NCI-H1105 (cell line): ENCODE measurements around the gene TES.
"Not testable (repeated sequence)": the region's sequence is repeated elsewhere in the genome, so short reads cannot be mapped to it uniquely, and the experiment has no call there.

Experiments
- DNase-seq: peaks from one replicate; lab custom pipeline; 2025; lab: John Stamatoyannopoulos, UW

Gene TES

DNA sequence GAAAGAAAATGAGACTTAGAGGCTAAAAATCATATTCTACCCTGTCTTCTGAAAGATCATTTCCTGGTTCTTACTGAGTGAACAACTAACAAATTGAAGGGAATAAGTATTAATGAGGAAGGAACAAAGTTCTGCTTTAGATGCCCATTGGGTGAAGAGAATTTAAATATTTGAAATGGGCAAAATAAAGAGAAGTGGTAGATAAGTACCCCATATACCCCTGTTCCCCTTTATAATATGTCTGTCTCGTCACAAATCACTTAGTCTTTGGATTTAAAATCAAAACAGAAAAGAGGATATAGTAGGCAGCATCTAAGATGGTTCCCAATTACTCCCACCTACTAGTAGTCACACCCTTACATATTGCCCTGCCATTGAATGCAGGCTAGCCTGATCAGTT lies 13.2 kb downstream of the TES start:
- DNase-seq: no peak

DNA sequence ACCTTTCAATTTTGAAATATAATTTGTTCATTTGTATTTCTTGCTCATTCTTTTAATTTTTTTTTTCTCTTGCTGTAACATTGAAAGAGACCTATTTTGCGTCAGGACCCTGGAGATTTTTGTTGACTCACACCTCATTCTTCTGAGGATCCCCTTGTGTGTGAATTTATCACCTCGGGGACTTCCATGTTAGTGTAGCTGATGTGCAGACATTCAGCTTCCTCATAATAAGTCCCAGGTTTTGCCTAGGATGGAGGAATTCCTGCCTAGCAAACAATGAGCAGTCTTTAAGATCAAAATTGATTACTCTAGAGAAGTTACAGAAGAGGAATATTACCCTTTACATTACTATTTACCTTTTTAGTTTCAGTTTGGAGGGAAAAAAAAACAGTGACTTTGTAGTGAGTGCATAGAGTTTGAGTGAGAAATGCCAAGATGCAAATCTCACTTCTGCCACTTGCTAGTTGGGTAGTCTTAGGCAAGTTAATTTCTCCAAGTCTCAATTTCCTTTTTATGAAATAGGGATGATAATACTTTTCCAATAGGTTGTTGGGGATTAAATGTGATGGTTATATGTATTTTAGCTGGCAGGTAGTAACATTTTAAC lies 14.3 kb downstream of the TES start:
- no peak for DNase-seq

DNA sequence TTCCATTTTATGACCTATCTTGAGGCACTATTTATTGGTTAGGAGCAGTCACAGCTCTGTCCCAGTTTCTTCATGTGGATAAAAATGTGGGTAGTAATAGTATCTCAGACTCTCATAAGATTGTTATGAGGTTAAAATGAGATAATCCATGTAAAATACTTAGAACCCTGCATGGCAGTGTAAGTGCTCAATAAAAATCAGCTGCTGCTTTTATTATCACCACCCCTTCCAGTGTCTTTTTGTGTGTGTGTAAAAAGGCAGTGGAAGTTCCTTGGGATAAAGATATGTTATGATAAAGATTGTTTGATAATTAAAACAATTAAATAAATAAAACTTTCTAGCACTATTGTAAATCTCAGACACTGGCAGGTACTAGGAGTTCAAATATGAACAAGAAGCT lies 15.5 kb downstream of the TES start:
- DNase-seq: no peak

DNA sequence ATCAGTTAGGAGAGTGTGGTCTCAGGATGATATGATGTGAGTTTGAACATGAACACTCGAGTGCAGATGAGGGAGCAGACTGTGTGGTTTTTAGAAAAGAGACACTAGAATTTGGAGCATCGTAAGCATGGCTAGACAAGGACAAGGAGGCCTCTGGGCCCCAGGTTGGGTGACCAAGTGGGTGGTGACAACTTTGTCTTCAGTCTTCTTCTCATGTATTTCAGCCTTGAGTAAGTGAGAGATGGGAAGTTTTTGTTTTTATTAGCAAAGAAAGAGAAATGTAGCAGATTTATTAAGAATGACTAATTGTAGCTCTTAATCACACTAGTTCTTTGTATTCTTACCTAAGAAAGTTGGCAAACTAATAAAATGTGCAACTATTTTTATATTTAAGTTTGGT lies 16.3 kb downstream of the TES start:
- DNase-seq: no peak

DNA sequence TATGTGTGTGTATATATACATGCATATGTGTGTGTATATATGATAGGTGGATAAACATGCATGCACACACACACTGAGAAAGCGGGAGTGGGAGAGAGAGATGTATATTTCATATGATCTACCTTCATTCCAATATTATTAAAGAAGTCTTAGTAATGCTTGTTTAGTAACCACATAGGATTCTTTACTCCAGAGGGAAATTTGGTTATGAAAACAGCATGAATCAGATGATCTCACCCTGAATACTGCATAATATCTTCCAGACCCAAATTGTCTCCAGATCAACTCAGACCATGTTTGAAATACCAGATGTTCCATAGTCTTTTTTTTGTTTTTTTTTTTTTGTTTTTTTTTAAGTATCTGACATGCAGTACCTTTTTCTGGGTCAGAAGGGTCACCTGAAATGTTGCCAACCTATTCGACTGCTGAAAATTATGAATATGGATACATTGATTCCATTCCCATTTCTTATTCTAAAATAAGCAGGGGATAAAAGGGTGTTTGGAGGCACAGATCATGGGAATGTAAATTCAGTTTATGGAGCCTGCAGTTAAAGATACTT lies 17.4 kb downstream of the TES start:
- no peak for DNase-seq

DNA sequence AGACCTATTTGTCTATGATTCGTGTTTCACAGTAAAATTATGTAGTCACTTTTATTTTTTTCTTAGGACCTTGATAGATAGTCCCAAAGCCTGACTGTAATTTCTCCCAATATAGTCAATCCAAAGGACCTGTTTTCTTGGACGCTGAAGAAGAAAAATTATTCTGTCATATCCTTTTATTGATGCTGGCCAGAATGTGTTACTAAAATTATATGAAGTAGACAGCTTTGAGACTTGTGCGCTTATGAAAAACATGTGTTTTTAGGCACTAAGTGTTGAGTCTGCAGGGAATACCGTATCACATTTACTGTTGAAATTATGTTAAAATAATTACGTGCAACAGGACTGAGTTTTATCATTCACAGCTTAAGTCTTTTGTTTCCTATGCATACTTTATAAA lies 17.9 kb downstream of the TES start:
- DNase-seq: no peak

DNA sequence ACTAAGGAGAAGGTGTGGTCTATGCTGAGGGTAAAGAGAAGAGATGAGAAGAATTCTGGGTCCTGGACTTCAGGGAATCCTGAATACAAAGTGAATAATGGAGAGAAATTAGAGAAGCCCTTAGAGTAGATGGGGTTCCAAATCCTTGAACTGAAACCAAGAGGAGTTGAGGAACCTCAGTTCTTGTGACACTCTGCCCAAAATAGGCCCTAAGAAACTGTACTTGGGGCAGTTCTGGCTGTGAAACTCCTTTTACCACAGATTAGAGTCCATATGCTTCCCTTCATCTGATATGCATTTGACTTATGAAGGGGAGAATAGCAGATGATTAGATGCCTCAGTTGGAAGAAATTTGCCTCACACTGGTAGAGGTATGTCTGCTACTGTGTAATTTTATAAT lies 19.0 kb downstream of the TES start:
- no peak for DNase-seq

DNA sequence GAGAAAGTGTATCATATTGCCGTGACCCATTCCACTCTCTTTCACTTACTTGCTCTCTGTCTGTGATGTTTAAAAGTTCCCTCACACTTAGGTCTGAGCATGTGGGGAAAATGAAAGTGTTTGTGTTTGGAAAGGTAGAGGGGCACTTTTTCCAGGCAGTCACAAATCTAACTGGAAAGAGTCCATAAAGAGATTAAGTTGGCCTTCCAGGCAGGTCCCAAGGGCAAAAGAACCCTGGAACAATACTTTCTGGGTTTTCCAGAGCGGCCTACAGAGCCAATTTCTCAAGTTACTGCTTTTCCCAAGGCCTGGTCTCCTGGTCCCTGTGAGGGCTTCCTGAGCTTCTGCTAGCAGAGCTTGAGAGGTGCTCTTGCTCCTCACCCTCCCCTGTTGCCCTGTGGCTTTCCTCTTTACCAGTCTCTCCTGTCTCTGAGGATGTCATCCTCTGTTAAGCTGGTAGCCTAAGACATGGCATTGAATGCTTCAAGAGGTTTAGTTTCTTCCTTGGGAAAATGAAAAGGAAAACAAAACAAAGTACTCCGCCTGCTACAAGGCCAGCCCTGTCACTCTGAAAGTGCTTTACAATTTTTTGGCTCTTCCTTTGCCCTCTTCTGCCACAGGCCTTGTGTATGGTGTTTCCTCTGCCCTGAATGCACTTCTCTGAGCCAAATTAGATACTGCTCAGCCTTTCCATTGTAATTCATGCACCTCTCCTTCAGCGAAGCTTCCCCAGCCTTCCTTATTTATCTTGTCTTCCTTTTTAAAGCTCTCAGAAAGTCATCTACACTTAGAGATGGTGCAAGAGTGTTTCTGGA lies 20.1 kb downstream of the TES start:
- DNase-seq: no peak

DNA sequence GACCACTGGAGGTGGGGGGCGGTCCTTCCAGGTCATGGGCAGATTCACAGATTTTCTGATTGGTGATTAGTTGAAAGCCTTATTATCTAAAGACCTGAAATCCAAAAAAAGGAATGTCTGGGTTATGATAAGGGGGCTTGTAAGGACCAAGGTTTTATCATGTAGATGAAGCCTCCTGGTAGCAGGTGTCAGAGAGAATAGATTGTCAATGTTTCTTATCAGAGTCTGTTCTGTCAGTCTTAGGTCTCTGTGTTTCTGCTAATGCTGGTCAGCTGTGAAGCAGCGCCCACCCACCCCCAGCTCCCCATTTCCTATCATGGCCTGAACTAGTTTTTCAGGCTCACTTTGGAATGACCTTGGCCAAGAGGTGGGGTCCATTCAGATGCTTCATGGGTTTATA lies 21.2 kb downstream of the TES start:
- DNase-seq: no peak

DNA sequence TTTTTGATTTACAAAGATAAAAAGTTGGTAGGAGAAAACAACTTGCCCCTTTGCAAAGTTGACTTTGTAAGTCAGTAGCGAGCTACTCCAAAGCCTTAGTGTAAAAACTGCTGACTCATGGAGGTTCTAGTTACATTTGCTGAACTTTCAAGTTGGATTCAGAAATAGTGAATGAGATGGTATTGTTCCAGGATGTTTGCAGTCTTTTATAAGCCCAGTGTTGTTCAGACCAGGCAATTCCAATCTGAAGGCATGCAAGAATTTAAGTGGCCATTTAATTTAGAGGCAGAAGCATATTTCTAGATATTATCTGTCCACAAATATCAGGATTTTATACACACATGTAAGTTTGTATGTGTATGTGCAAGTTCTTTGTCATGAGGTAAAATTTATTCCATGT lies 21.6 kb downstream of the TES start:
- DNase-seq: no peak

DNA sequence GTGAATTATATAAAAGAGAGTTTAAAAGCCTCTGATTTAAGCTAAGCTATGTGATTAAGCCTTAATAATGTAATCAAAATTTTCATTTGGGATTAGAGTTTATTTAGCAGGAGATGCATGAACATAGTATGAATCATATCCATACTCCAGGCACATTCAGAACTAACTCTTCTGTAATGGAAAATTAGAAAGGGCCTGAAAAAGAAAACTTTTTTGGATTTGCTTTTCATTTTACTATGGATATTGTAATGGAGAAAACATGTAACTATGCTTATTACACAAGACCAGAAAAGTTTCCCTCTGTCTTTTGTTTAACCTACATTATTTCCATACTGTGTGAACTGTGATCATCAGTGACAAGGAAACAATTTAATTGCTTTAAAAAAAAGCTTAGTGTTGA lies 22.0 kb downstream of the TES start:
- no peak for DNase-seq

DNA sequence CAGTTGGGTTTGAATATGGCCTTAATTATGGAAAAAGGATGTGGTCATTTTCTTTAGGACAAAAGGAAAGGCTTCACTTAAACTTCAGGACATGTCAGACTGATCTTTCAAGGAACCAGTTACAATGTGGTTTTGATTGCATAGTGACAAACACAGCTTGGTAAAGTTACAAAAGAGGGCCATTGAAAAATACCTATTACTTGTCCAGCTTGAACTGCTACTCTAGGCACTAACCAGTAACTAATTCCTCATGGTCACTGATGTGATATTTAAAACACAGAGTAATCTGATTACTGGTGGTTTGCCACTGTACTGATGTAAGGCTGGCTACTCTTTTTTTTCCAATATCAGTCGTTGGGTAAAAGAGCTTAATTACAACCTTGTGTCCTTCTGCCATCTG lies 22.6 kb downstream of the TES start:
- no peak for DNase-seq

DNA sequence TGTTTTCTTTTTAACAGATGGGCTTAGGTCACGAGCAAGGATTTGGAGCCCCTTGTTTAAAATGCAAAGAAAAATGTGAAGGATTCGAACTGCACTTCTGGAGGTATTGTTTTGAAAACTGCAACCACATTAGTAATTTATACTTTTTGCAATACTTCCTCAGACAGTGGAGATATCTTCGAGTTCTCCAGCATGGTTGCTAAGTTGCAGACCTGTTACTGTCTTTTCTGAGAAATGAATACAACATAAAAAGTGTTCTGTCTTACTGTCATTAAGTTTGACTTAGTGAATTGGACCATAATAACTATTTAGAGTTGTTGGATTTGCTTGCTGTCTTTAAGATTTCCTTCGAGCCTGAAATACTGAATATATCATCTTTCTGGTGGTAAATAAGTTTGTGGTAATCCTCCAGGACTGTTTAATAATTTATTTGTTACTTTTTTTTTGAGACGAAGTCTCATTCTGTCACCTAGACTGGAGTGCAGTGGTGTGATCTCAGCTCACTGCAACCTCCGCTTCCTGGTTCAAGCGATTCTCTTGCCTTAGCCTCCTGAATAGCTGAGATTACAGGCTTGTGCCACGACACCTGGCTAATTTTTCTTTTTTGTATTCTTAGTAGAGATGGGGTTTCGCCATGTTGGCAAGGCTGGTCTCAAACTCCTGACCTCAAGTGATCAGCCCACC lies 24.3 kb downstream of the TES start:
- DNase-seq: no peak

DNA sequence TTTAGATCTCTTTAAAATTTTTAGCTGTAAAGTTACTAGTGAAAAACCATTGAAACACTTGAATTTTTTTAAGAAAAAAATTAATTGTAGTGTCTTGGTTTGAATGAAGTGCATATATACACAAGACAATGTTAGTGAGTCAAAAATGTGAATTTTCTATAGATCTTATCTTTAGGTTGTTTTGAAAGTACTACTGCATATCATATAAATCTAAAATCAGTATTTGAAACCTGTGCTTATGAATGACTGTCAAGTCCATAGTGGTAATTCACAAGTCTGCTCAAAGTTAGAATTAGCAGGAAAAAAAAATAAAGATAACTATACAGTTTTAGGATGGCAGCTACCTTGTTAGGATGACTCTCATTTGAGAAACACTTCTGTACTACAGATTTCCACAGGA lies 25.0 kb downstream of the TES start:
- no peak for DNase-seq

DNA sequence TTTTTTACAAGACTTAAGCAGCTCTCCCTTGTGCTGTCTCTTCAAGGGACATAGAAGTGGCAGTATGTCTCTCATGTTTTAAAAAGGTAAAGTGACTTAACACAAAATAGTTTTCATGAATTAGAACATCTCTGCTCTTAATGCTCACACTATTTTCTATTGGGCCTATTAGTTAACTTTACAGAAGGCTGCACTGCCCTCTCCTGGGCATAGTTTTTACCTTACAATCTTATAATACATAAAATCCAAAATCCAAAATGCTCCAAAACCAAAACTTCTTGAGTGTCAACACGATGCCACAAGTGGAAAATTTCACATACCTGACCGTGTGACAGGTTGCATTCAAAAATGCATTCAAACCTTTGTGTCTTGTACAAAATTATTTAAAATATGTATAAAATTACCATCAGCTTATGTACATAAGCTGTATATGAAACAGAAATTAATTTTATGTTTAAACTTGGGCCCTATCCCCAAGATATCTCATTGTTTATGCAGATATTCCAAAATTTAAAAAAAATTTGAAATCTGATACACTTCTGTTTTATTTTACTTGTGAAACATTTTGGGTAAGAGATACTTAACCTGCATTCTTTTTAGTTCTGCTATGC lies 25.8 kb downstream of the TES start:
- peak; percentile 43 for DNase-seq

DNA sequence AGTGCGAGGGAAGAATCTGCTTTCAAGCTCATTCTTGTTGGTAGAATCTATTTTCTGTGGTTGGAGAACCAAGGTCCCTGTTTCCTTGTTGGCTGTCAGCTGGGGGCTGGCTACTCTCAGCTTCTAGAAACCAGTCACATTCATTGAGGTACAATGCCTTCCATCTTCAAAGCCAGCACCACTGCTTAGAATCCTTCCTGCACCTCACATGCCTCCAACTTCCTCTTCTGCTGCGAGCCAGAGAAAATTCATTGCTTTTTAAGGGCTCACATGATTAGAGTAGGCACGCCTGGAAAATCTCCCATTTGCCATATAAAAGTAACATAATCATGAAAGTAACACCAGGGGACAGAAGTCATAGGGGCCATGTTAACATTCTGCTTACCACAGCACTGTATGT lies 28.7 kb downstream of the TES start:
- DNase-seq: no peak

DNA sequence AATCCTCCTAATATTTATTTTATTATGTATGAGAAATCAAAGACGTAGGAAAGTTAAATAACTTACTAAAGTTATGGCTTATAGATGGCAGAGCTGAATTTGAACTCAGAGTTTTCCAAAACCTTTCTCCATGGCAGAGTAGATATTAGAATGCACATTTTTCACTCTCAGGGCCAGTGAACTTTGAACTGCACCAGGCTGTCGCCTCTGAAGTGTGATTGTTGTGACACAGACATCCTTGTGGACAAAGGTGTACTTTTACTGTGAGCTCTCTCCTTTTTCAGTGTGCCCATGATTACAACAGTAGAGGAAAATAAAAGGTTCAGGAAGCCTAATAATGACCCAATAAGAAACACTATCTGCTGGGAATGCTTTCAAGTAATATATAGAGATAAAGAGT lies 29.1 kb downstream of the TES start:
- DNase-seq: no peak

DNA sequence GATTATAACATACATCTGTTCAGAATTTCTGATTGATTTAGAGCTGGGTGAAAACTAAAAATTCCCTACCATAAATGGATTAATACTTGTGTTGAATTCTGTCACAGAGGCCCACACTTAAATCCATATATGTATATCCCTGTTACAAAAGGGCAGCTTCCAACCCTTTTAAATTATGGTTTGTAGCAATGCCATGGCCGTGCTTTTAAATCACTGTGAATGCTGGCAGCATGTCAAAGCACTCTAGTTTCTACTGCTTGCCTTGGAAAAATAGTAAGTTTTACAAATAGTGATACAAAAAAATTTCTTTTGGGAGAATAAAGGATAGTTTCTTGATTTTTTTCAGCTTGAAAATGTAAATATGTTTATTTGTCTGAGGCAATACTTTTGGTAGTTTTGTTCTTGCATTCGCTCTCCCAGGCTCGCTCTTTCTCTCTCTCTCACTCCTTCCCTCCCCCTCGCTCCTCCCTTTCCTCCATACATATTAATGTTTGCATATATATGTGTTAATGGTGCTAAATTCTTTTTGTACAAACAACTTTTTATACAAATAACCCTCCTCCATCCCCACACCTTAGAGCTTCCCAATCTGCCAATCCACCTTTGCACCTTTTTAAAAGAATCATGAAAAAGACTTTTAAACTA lies 29.8 kb downstream of the TES start:
- DNase-seq: no peak

DNA sequence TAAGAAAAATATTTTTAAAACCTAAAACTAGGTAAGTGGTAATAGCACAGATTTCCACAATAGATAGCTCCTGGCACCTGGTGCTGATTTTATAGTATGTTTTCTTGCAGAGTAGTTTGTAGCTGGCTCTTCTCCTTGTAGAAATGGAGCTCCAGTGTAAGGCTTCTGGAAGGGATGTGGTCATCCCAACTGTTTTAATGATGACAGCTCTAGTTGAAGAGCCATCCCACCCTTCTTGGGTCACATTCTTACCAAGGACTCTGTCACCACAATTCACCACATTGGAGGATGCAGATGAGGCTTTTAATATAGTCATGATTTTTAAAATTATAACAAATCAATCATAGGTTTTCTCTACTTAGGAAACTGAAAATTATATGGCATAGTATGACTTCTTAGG lies 31.0 kb downstream of the TES start:
- DNase-seq: no peak

DNA sequence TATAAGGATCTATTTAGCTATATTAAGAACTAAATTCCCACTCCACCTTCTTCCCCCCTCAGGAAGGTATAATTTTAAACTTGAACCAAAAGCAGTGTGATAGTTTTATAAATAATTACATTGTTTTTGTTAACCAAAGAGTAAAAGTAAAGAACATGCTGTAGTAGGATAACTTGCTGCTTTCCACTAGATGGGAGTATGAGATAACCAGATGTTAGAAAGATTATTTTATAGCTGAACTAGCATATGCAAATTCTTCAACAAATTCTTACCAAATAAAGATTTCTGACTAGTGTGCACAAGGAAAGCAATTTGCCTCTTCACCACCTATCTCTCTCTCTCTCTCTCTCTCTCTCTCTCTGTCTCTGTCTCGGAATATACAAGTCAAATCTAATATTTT lies 31.8 kb downstream of the TES start:
- no peak for DNase-seq

DNA sequence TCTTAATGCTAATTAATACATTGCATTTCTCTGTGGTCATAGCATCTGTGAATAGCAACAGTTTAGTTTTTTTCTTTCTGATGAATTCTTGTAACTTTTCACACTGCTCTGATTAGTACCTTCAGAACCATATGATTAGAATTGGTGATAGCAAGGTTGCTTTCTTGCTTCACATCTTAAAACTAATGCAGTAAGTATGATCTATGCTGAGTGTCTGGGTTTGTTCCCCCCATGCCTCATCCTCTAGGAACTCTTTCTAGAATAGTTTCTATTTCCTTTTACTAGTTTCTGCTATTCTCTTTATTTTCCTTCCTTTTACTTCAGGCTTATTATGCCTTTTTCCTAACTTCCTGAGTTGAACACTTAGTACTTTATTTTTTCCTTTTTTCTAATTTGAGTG lies 32.4 kb downstream of the TES start:
- DNase-seq: no peak

DNA sequence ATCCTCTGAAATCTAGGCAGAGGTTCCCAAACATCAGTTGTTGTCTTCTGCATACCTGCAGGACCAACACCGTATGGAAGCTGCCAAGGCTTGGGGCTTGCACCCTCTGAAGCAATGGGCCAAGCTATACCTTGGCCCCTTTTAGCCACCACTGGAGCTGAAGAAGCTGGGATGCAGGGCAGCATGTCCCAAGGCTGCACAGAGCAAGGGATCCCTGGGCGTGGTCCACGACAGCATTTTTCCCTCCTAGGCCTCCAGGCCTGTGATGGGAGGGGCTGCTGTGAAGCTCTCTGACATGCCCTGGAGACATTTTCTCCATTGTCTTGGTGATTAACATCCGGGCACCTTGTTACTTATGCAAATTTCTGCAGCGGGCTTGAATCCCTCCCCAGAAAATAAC lies 34.5 kb downstream of the TES start:
- DNase-seq: not testable (repeated sequence)
